ENCODE data around the gene SUCLA2. TPM values are rescaled to one million over a fixed set of nuclear protein-coding genes. Genes with fewer than 3 reads are reported as not detected.

The SUCLA2 gene
- total RNA-seq, result 54.4 and 56.9 TPM in 2 replicates
- long read RNA-seq, transcript SUCLA2-219 (11 exons, 2,111 nt), result major isoform, 478 of 552 reads
- long read RNA-seq, transcript SUCLA2-206 (4 exons, 1,445 nt), result minor isoform, 8 of 552 reads
- long read RNA-seq, transcript SUCLA2-218 (11 exons, 2,321 nt), result minor isoform, 18 of 552 reads
- long read RNA-seq, partial matches to known transcripts, result 14 of 552 reads
- long read RNA-seq, other reads (novel, unspliced or antisense), result 32 of 552 reads

- TF ChIP-seq, protein P1, sequence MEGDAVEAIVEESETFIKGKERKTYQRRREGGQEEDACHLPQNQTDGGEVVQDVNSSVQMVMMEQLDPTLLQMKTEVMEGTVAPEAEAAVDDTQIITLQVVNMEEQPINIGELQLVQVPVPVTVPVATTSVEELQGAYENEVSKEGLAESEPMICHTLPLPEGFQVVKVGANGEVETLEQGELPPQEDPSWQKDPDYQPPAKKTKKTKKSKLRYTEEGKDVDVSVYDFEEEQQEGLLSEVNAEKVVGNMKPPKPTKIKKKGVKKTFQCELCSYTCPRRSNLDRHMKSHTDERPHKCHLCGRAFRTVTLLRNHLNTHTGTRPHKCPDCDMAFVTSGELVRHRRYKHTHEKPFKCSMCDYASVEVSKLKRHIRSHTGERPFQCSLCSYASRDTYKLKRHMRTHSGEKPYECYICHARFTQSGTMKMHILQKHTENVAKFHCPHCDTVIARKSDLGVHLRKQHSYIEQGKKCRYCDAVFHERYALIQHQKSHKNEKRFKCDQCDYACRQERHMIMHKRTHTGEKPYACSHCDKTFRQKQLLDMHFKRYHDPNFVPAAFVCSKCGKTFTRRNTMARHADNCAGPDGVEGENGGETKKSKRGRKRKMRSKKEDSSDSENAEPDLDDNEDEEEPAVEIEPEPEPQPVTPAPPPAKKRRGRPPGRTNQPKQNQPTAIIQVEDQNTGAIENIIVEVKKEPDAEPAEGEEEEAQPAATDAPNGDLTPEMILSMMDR (IDR thresholded peaks at IDR 0.05; ENCODE audit: unreplicated experiment), result no peak
- Mint-ChIP-seq H3K27ac (peak within 1 kb of the TSS; percentile 96), H3K36me3 (ENCODE audit: insufficient read depth) (peaks cover 3% of the 10 kb centered on the region), H3K4me3 (ENCODE audit: low read depth) (peak within 1 kb of the TSS; percentile 96), H3K27me3 (no peaks in the 10 kb centered on the region), H3K4me1 (ENCODE audit: low read depth) (peaks cover 32% of the 10 kb centered on the region), H3K9me3 (ENCODE audit: low read depth) (no peaks in the 10 kb centered on the region)
- DNase-seq (ENCODE audit: low spot score, unreplicated experiment), result peak; percentile 94
Observed at GRCh38 chr13:48001114-48001881, at the start of gene SUCLA2. SUCLA2 (minus strand) TSS chr13:48001273; CDS start chr13:48001269, 4 bp downstream.

- no peaks in the 10 kb centered on the region for H3K4me1 Mint-ChIP-seq (ENCODE audit: low read depth)
- TF ChIP-seq, protein P1 (IDR thresholded peaks at IDR 0.05; ENCODE audit: unreplicated experiment), result no peak
- peak overlapping the region; percentile 63 for H3K27ac Mint-ChIP-seq
- no peak overlapping the region for H3K4me3 Mint-ChIP-seq (ENCODE audit: low read depth)
- no peaks in the 10 kb centered on the region for H3K9me3 Mint-ChIP-seq (ENCODE audit: low read depth)
- H3K27me3 Mint-ChIP-seq, result no peaks in the 10 kb centered on the region
- H3K36me3 Mint-ChIP-seq (ENCODE audit: insufficient read depth), result peaks cover 14% of the 10 kb centered on the region
- DNase-seq (ENCODE audit: low spot score, unreplicated experiment), result no peak
Observed at GRCh38 chr13:48050550-48050949, 49.5 kb upstream of the SUCLA2 start.

- Mint-ChIP-seq H3K4me1 (ENCODE audit: low read depth) (peaks cover under 1% of the 10 kb centered on the region), H3K9me3 (ENCODE audit: low read depth) (no peaks in the 10 kb centered on the region), H3K36me3 (ENCODE audit: insufficient read depth) (peaks cover 12% of the 10 kb centered on the region), H3K27me3 (no peaks in the 10 kb centered on the region), H3K4me3 (ENCODE audit: low read depth) (no peak overlapping the region), H3K27ac (no peak overlapping the region)
- no peak for DNase-seq (ENCODE audit: low spot score, unreplicated experiment)
- TF ChIP-seq, protein P1 (IDR thresholded peaks at IDR 0.05; ENCODE audit: unreplicated experiment), result no peak
Observed at GRCh38 chr13:48043789-48044503, 42.9 kb upstream of the SUCLA2 start.

GRCh38 chr13:48042894-48043293 lies 41.8 kb upstream of the SUCLA2 start:
- Mint-ChIP-seq H3K27ac (no peak overlapping the region), H3K27me3 (no peaks in the 10 kb centered on the region), H3K36me3 (ENCODE audit: insufficient read depth) (peaks cover 12% of the 10 kb centered on the region), H3K9me3 (ENCODE audit: low read depth) (no peaks in the 10 kb centered on the region), H3K4me1 (ENCODE audit: low read depth) (peaks cover 3% of the 10 kb centered on the region), H3K4me3 (ENCODE audit: low read depth) (no peak overlapping the region)
- no peak for DNase-seq (ENCODE audit: low spot score, unreplicated experiment)
- TF ChIP-seq, protein P1 (IDR thresholded peaks at IDR 0.05; ENCODE audit: unreplicated experiment), result no peak

GRCh38 chr13:48040896-48041295 lies 39.8 kb upstream of the SUCLA2 start:
- Mint-ChIP-seq H3K4me3 (ENCODE audit: low read depth) (no peak overlapping the region), H3K9me3 (ENCODE audit: low read depth) (no peaks in the 10 kb centered on the region), H3K36me3 (ENCODE audit: insufficient read depth) (peaks cover 10% of the 10 kb centered on the region), H3K27me3 (no peaks in the 10 kb centered on the region), H3K4me1 (ENCODE audit: low read depth) (peaks cover 14% of the 10 kb centered on the region), H3K27ac (no peak overlapping the region)
- TF ChIP-seq, protein P1 (IDR thresholded peaks at IDR 0.05; ENCODE audit: unreplicated experiment), result no peak
- DNase-seq (ENCODE audit: low spot score, unreplicated experiment), result no peak

Measured in progenitor cell of endocrine pancreas (in vitro differentiated cells).